Chondrocyte (in vitro differentiated cells): ENCODE data around the gene NAA30. TPM values are rescaled to one million over a fixed set of nuclear protein-coding genes. Genes with fewer than 3 reads are reported as not detected.

Experiments
- DNase-seq: peaks from one replicate; pipeline ENCODE4 v3.0.0; 2021; ENCODE audit warnings: mixed read lengths, low spot score
- H3K27ac Mint-ChIP-seq: one replicate; pipeline ENCODE4 v1.8.0; 2021; ENCODE audit warnings: mild to moderate bottlenecking, moderate library complexity, mixed read lengths; ENCODE audit not compliant: unreplicated experiment
- H3K27me3 Mint-ChIP-seq: 2 replicates; pipeline ENCODE4 v1.8.0; 2021; ENCODE audit warnings: low read depth, mixed read lengths
- H3K36me3 Mint-ChIP-seq: 2 replicates; pipeline ENCODE4 v1.8.0; 2021; ENCODE audit warnings: low read depth, mixed read lengths
- H3K4me1 Mint-ChIP-seq: 2 replicates; pipeline ENCODE4 v1.8.0; 2021; ENCODE audit warnings: low read depth, mild to moderate bottlenecking, mixed read lengths
- H3K4me3 Mint-ChIP-seq: one replicate; pipeline ENCODE4 v1.8.0; 2021; ENCODE audit warnings: mild to moderate bottlenecking, moderate library complexity, mixed read lengths; ENCODE audit not compliant: unreplicated experiment
- H3K9me3 Mint-ChIP-seq: 2 replicates; pipeline ENCODE4 v1.8.0; 2021; ENCODE audit warnings: low read depth, mixed read lengths
- total RNA-seq: library from RNA; stranded (reverse); gene quantifications from 3 replicates; pipeline ENCODE4 v1.2.1, GENCODE V29; 2021
- TF ChIP-seq, protein P1 (sequence below): fragments of 200-600 bp; sonication (generic); IDR thresholded peaks from 2 replicates; pipeline ENCODE4 v1.5.0; 2021; ENCODE audit warnings: antibody characterized with exemption, mild to moderate bottlenecking, moderate library complexity

NAA30 gene
- total RNA-seq, 1 donor from 2014 or later = 16.9 TPM

DNA sequence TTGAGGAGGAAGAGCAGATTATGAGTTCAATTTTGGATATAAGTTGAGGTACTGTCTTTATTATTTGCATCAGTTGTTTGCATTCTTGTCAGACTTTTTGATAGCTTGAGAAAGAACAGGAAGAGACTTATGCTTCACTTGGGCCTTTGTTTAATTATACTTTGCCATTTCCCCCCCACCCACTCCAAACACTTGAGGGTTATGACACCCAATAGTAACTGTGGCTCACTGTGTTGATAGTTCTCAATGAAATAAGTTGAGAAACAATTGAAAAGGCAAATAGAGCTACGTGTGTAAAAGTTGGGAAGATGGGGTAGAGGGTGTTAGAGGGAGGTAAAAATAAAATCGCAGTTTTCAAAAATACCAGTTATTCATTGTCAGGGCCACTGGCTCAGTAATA is 17.7 kb downstream of the NAA30 start:
- TF ChIP-seq, protein P1, sequence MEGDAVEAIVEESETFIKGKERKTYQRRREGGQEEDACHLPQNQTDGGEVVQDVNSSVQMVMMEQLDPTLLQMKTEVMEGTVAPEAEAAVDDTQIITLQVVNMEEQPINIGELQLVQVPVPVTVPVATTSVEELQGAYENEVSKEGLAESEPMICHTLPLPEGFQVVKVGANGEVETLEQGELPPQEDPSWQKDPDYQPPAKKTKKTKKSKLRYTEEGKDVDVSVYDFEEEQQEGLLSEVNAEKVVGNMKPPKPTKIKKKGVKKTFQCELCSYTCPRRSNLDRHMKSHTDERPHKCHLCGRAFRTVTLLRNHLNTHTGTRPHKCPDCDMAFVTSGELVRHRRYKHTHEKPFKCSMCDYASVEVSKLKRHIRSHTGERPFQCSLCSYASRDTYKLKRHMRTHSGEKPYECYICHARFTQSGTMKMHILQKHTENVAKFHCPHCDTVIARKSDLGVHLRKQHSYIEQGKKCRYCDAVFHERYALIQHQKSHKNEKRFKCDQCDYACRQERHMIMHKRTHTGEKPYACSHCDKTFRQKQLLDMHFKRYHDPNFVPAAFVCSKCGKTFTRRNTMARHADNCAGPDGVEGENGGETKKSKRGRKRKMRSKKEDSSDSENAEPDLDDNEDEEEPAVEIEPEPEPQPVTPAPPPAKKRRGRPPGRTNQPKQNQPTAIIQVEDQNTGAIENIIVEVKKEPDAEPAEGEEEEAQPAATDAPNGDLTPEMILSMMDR = no peak
- Mint-ChIP-seq H3K27me3 (no peaks in the 10 kb centered on the region), H3K27ac (no peak overlapping the region), H3K4me3 (no peak overlapping the region), H3K4me1 (no peaks in the 10 kb centered on the region), H3K36me3 (peaks cover 13% of the 10 kb centered on the region), H3K9me3 (no peaks in the 10 kb centered on the region)
- DNase-seq = no peak

DNA sequence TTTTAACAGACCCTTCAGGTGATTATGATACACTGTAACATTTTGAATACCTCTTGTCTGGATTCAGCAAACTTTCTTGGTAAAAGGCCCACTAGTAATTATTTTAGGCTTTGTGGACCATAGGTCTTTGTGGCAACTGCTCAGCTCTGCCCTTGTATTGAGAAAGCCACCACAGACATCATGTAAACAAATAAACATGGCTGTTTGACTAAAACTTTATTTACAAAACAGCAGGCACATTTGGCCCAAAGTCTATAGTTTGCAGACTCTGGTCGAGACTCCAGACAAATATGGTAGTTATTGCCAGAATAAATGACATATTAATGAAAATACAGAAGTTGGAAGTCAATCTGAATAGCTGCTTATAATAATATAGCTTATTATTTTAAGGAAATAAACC is 18.2 kb downstream of the NAA30 start:
- Mint-ChIP-seq H3K4me1 (no peaks in the 10 kb centered on the region), H3K4me3 (no peak overlapping the region), H3K27ac (no peak overlapping the region), H3K36me3 (peaks cover 13% of the 10 kb centered on the region), H3K9me3 (no peaks in the 10 kb centered on the region), H3K27me3 (no peaks in the 10 kb centered on the region)
- TF ChIP-seq, protein P1 = no peak
- no peak for DNase-seq

DNA sequence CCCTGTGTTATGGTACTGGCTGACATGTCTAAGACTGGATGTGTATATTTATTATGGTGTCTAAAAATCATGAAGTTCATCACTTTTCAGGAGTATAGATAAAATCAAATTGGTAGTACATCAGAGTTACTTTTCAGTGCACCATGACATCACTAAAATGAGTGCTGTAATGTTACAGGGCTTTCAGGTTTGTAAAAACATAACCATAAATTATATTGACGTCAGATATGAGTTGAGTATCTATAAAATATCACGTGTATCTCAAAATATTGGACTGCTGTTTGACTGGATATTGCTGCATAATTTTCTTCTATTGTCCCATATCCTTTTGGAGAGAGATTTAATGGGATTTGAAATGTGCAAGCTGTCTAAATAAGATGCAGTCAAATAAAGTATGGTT is 22.0 kb downstream of the NAA30 start:
- Mint-ChIP-seq H3K4me3 (no peak overlapping the region), H3K27me3 (no peaks in the 10 kb centered on the region), H3K9me3 (no peaks in the 10 kb centered on the region), H3K4me1 (no peaks in the 10 kb centered on the region), H3K36me3 (peaks cover 7% of the 10 kb centered on the region), H3K27ac (no peak overlapping the region)
- DNase-seq = no peak
- TF ChIP-seq, protein P1 = no peak

DNA sequence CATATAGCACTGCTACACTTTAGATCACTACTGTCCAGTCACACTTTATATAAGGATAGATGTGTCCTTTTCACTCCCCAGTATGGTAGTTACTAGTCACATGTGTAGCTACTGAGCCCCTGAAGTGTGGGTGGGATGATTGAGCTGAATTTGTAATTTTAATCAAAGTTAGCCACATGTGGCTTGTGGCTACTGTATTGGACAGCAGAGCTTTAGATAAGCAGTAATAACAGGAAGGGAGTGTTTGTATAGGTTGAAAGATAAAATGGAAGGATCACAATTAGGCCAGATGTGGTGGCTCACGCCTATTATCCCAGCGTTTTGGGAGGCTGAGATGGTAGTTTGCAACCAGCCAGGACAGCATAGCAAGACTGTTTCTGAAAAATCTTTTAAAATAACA is 23.5 kb downstream of the NAA30 start:
- TF ChIP-seq, protein P1 = no peak
- Mint-ChIP-seq H3K9me3 (no peaks in the 10 kb centered on the region), H3K27me3 (no peaks in the 10 kb centered on the region), H3K4me3 (no peak overlapping the region), H3K36me3 (peaks cover 4% of the 10 kb centered on the region), H3K27ac (no peak overlapping the region), H3K4me1 (no peaks in the 10 kb centered on the region)
- no peak for DNase-seq

DNA sequence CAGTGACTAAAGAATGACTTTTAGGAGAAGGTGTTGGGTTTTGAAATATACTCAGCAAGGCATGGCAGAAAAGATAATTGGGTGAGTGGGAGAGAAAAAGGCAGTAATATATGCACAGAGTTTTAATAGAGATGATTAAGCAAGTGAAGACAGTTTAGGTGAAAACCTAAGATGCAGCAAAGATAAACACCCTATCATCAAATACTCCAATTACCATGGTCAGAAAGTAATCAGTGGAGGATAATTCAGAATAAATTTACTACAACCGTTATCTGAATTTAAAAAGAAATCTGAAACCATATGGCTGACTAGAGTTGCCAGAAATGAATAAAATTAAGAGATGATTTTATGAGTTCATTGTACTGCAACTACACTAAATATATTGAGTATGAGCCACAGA is 26.8 kb downstream of the NAA30 start:
- H3K36me3 Mint-ChIP-seq = no peaks in the 10 kb centered on the region
- no peak overlapping the region for H3K4me3 Mint-ChIP-seq
- H3K27ac Mint-ChIP-seq = no peak overlapping the region
- no peaks in the 10 kb centered on the region for H3K27me3 Mint-ChIP-seq
- no peak for DNase-seq
- TF ChIP-seq, protein P1 = no peak
- peaks cover 3% of the 10 kb centered on the region for H3K4me1 Mint-ChIP-seq
- H3K9me3 Mint-ChIP-seq = no peaks in the 10 kb centered on the region
